H1 (cell line): Measurements from ENCODE around the gene FOXJ2. TPM values are rescaled to one million over a fixed set of nuclear protein-coding genes. Genes with fewer than 3 reads are reported as not detected.
"Not testable (repeated sequence)": the region's sequence is repeated elsewhere in the genome, so short reads cannot be mapped to it uniquely, and the experiment has no call there.

Experiments used
- CTCF ChIA-PET: fragments of 300-600 bp; sonication (Branson Sonifier 250); formaldehyde crosslinking; loops from one replicate; lab custom pipeline; 2021; ENCODE audit not compliant: partially characterized antibody; lab: Charles Lee
- POLR2A ChIA-PET: fragments of 300-600 bp; sonication (Branson Sonifier 250); formaldehyde crosslinking; loops from one replicate; lab custom pipeline; 2021; ENCODE audit warnings: inconsistent platforms; ENCODE audit not compliant: partially characterized antibody; lab: Charles Lee
- DNase-seq, 2 experiments: peaks; one replicate each; pipeline versions ENCODE4 v3.0.0 to v3.0.0-alpha.2; 2010 to 2022; ENCODE audit warnings: low spot score in 2 of 2, low read depth in 1 of 2, mixed read lengths in 1 of 2
- FAIRE-seq: peaks from 2 replicates; lab custom pipeline; 2011; peaks lifted over from hg19 to GRCh38; lab: Jason Lieb, UNC
- H2AFZ ChIP-seq: 2 replicates; pipeline ENCODE4 v1.8.1; 2012; ENCODE audit warnings: low read length, inconsistent platforms
- H2AK5ac ChIP-seq: 2 replicates; pipeline ENCODE4 v1.6.1; 2013; ENCODE audit warnings: low read depth, low read length
- H2BK120ac ChIP-seq: replicated peaks from 2 replicates; pipeline ENCODE3; 2013; ENCODE audit warnings: low read depth, low read length, inconsistent platforms
- H2BK12ac ChIP-seq: 2 replicates; pipeline ENCODE4 v1.6.1; 2013; ENCODE audit warnings: low read depth, low read length
- H2BK15ac ChIP-seq: 2 replicates; pipeline ENCODE4 v1.6.1; 2013; ENCODE audit warnings: low read length
- H2BK20ac ChIP-seq: 2 replicates; pipeline ENCODE4 v1.6.1; 2013; ENCODE audit warnings: low read length
- H2BK5ac ChIP-seq: 2 replicates; pipeline ENCODE4 v1.6.1; 2013; ENCODE audit warnings: low read depth, low read length
- H3K14ac ChIP-seq: 2 replicates; pipeline ENCODE4 v1.6.1; 2013; ENCODE audit warnings: inconsistent platforms; ENCODE audit not compliant: insufficient read length
- H3K18ac ChIP-seq: 2 replicates; pipeline ENCODE4 v1.6.1; 2013; ENCODE audit warnings: low read length; ENCODE audit errors: extremely low read depth
- H3K23ac ChIP-seq: 2 replicates; pipeline ENCODE4 v1.6.1; 2013; ENCODE audit warnings: inconsistent platforms; ENCODE audit not compliant: insufficient read length
- H3K23me2 ChIP-seq: 2 replicates; pipeline ENCODE4 v1.6.1; 2013; ENCODE audit warnings: low read depth, low read length
- H3K27ac ChIP-seq: 2 replicates; pipeline ENCODE4 v1.6.1; 2011; ENCODE audit warnings: low read depth, low read length, inconsistent platforms
- H3K27me3 ChIP-seq, 4 experiments: replicated peaks in 1 of 4; 1 replicate in 1 of 4; 2 replicates in 3 of 4; pipeline versions ENCODE4 v1.6.1 to v1.8.1; 2011 to 2013; ENCODE audit warnings: low read length in 3 of 4, mild to moderate bottlenecking in 3 of 4, inconsistent platforms in 2 of 4, mixed read lengths in 2 of 4, moderate library complexity in 1 of 4; ENCODE audit not compliant: control insufficient read depth in 3 of 4, insufficient read depth in 3 of 4; ENCODE audit errors: extremely low read depth in 1 of 4
- H3K36me3 ChIP-seq, 4 experiments: 2 replicates each; pipeline versions ENCODE4 v1.6.1 to v1.8.1; 2011 to 2013; ENCODE audit warnings: mild to moderate bottlenecking in 4 of 4, low read length in 3 of 4, moderate library complexity in 2 of 4, control low read depth in 1 of 4, inconsistent platforms in 1 of 4; ENCODE audit not compliant: insufficient read depth in 4 of 4, control insufficient read depth in 2 of 4
- H3K4ac ChIP-seq: replicated peaks from 2 replicates; pipeline ENCODE3; 2013; ENCODE audit warnings: low read length, low read depth, mixed read lengths, inconsistent platforms; ENCODE audit not compliant: insufficient read length
- H3K4me1 ChIP-seq, 4 experiments: replicated peaks in 1 of 4; 1 replicate in 1 of 4; 2 replicates in 3 of 4; pipeline versions ENCODE4 v1.6.1 to v1.8.1; 2011 to 2013; ENCODE audit warnings: low read length in 3 of 4, inconsistent platforms in 2 of 4, mixed read lengths in 1 of 4; ENCODE audit not compliant: insufficient read depth in 4 of 4, control insufficient read depth in 3 of 4
- H3K4me2 ChIP-seq, 2 experiments: 2 replicates each; pipeline versions ENCODE4 v1.6.1 to v1.8.1; 2011 to 2013; ENCODE audit warnings: low read depth in 2 of 2, low read length in 2 of 2, control low read depth in 1 of 2, inconsistent platforms in 1 of 2, mild to moderate bottlenecking in 1 of 2; ENCODE audit not compliant: insufficient read depth in 1 of 2
- H3K4me3 ChIP-seq, 4 experiments: fragments of 200-600, 300-600 bp in 1 of 4; sonication (generic), shearing (Covaris generic), sonication (Bioruptor Twin) in 1 of 4; 2 replicates each; pipeline versions ENCODE4 v1.5.1 to v1.8.1; 2011 to 2016; ENCODE audit warnings: low read length in 4 of 4, low read depth in 3 of 4, control low read depth in 2 of 4, inconsistent platforms in 2 of 4, mild to moderate bottlenecking in 2 of 4, mixed read lengths in 1 of 4, moderate library complexity in 1 of 4; ENCODE audit not compliant: insufficient read depth in 2 of 4; ENCODE audit errors: extremely low read depth in 1 of 4
- H3K56ac ChIP-seq: replicated peaks from 2 replicates; pipeline ENCODE3; 2013; ENCODE audit warnings: low read depth, mild to moderate bottlenecking, mixed read lengths, low read length, inconsistent platforms; ENCODE audit not compliant: insufficient read length
- H3K79me1 ChIP-seq: 2 replicates; pipeline ENCODE4 v1.6.1; 2013; ENCODE audit warnings: low read depth, low read length, control low read depth
- H3K79me2 ChIP-seq, 2 experiments: 2 replicates each; pipeline versions ENCODE4 v1.6.1 to v1.8.1; 2012 to 2013; ENCODE audit warnings: low read length in 2 of 2, mild to moderate bottlenecking in 2 of 2, inconsistent platforms in 1 of 2; ENCODE audit not compliant: insufficient read depth in 2 of 2, control insufficient read depth in 1 of 2
- H3K9ac ChIP-seq, 4 experiments: replicated peaks in 1 of 4; 1 replicate in 1 of 4; 2 replicates in 3 of 4; pipeline versions ENCODE4 v1.6.1 to v1.8.1; 2011 to 2013; ENCODE audit warnings: low read depth in 3 of 4, low read length in 3 of 4, control low read depth in 2 of 4, mild to moderate bottlenecking in 2 of 4, moderate library complexity in 2 of 4, inconsistent platforms in 1 of 4; ENCODE audit errors: extremely low read depth in 1 of 4
- H3K9me3 ChIP-seq, 2 experiments: 2 replicates each; pipeline versions ENCODE4 v1.6.1 to v1.8.1; 2012 to 2013; ENCODE audit warnings: mild to moderate bottlenecking in 2 of 2, moderate library complexity in 2 of 2, control low read depth in 1 of 2, inconsistent platforms in 1 of 2, low read depth in 1 of 2, low read length in 1 of 2, mixed read lengths in 1 of 2; ENCODE audit not compliant: insufficient read depth in 2 of 2
- H4K20me1 ChIP-seq, 2 experiments: replicated peaks in 1 of 2; 2 replicates each; pipeline versions ENCODE3 to v1.8.1; 2011 to 2013; ENCODE audit warnings: inconsistent platforms in 2 of 2, low read length in 2 of 2, mild to moderate bottlenecking in 1 of 2; ENCODE audit not compliant: insufficient read depth in 2 of 2, control insufficient read depth in 1 of 2
- H4K5ac ChIP-seq: 2 replicates; pipeline ENCODE4 v1.6.1; 2013; ENCODE audit warnings: low read length, low read depth, mixed read lengths, inconsistent platforms; ENCODE audit not compliant: insufficient read length
- H4K8ac ChIP-seq: 2 replicates; pipeline ENCODE4 v1.8.0; 2013; ENCODE audit warnings: mild to moderate bottlenecking, moderate library complexity, low read length, inconsistent platforms; ENCODE audit not compliant: insufficient read depth; ENCODE audit errors: extremely low read depth
- H4K91ac ChIP-seq: replicated peaks from 2 replicates; pipeline ENCODE3; 2013; ENCODE audit warnings: low read length, mixed read lengths, inconsistent platforms; ENCODE audit not compliant: insufficient read length
- WGBS, 2 experiments: shearing (Covaris generic) in 1 of 2; methylation state at CpG; one replicate each; pipeline versions ENCODE4 v1.1.6 to v1.1.7; 2013 to 2015; ENCODE audit warnings: low lambda C conversion rate in 2 of 2, mixed read lengths in 2 of 2, inconsistent platforms in 1 of 2, low coverage in 1 of 2, missing lambda C conversion rate in 1 of 2; ENCODE audit not compliant: insufficient replicate concordance in 2 of 2, insufficient coverage in 1 of 2, insufficient read length in 1 of 2; ENCODE audit errors: extremely low coverage in 1 of 2, missing lambda C conversion rate in 1 of 2; 5-methylcytosine and 5-hydroxymethylcytosine counted together
- polyA plus RNA-seq, 7 experiments: library from polyadenylated mRNA; depleted of rRNA in 3 of 7; stranded (reverse) in 5 of 7; unstranded in 2 of 7; fragments of >200 nt in 5 of 7; fragments of 200-250 nt in 2 of 7; gene quantifications; 1 replicate in 5 of 7; 2 replicates in 1 of 7; 4 replicates in 1 of 7; pipeline versions ENCODE4 v1.2.1 to v1.2.3, GENCODE V29; 2011 to 2013; ENCODE audit warnings: missing spikeins in 2 of 7, mixed read lengths in 2 of 7
- total RNA-seq: library from RNA; stranded (reverse); fragmentation: NEBNext Ultra II Directional; extraction: Animal tissue kit (Norgen Biotek cat#: 25700); gene quantifications from 2 replicates; pipeline ENCODE4 v1.2.1, GENCODE V29; 2021

Gene FOXJ2
- total and polyA plus RNA-seq, 2 of the 8 experiments (the other 6 are each of a cell fraction or from before 2014, with no cell fraction given) = 4.2 to 9.3 TPM

DNA sequence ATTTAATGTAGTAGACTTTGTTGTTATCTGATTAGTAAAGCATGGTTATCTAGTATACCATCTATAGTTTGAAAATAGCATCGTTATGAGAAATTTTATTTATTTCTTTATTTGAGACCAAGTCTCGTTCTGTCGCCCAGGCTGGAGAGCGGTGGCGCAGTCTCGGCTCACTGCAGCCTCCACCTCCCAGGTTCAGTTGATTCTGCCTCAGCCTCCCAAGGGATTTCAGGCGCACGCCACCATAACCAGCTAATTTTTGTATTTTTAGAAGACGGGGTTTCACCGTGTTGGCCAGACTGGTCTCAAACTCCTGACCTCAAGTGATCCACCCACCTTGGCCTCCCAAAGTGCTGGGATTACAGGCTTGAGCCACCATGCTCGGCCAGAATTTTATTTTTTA is 56.8 kb downstream of the FOXJ2 start:
- not testable (repeated sequence) for H3K4ac ChIP-seq, H2BK5ac ChIP-seq, H3K4me3 ChIP-seq, H3K14ac ChIP-seq, H4K91ac ChIP-seq, H2BK20ac ChIP-seq, H2BK15ac ChIP-seq, H2BK120ac ChIP-seq, FAIRE-seq, H2BK12ac ChIP-seq, H2AK5ac ChIP-seq, H3K4me1 ChIP-seq, H3K4me2 ChIP-seq, H3K27ac ChIP-seq, H4K20me1 ChIP-seq, H4K5ac ChIP-seq, H3K9me3 ChIP-seq, H2AFZ ChIP-seq, H3K23me2 ChIP-seq, H3K23ac ChIP-seq, H3K79me1 ChIP-seq, DNase-seq, H3K27me3 ChIP-seq, H4K8ac ChIP-seq, H3K18ac ChIP-seq, H3K79me2 ChIP-seq, H3K56ac ChIP-seq, H3K9ac ChIP-seq
- WGBS, 2 experiments = 95% methylated on average over 11 of the region's 11 CpGs; no CpG with 5 or more reads in 1 of the 2 experiments
- peaks cover 6 to 31% (median 12%) of the 10 kb centered on the region in 4 experiments; a peak in 6 of 8 replicates for H3K36me3 ChIP-seq
- ChIA-PET CTCF (interaction anchor here (1.3 kb wide), 1 partner anchor 41 kb away, joined by 3 read pairs; no protein-coding TSS in a partner anchor), POLR2A (interaction anchor here (1.2 kb wide), 1 partner anchor 9 kb away, joined by 5 read pairs; no protein-coding TSS in a partner anchor)
